Activated CD4-positive, alpha-beta memory T cell treated with anti-CD3 and anti-CD28 coated beads, Interleukin-2, amount 10 ng/mL, durations not matched to agents 7 days and 5 days (primary cell): Measurements from ENCODE around the gene KRT33A. TPM values are rescaled to one million over a fixed set of nuclear protein-coding genes. Genes with fewer than 3 reads are reported as not detected.
"Not testable (repeated sequence)": the region's sequence is repeated elsewhere in the genome, so short reads cannot be mapped to it uniquely, and the experiment has no call there.

Experiments used
- CTCF ChIA-PET: fragments of 350-600 bp; sonication (Branson Sonifier 250); formaldehyde crosslinking; loops from one replicate; lab custom pipeline; 2021; ENCODE audit warnings: antibody characterized with exemption, inconsistent platforms; lab: Charles Lee
- POLR2A ChIA-PET: fragments of 350-600 bp; sonication (Branson Sonifier 250); formaldehyde crosslinking; loops from one replicate; lab custom pipeline; 2021; ENCODE audit warnings: antibody characterized with exemption; lab: Charles Lee
- DNase-seq: peaks from one replicate; pipeline ENCODE4 v3.0.0-alpha.2; 2020
- H3K27ac Mint-ChIP-seq: one replicate; pipeline ENCODE4 v1.8.0; 2021; ENCODE audit warnings: mild to moderate bottlenecking, mixed read lengths
- H3K27me3 Mint-ChIP-seq: one replicate; pipeline ENCODE4 v1.8.0; 2021; ENCODE audit warnings: mixed read lengths
- H3K36me3 Mint-ChIP-seq: one replicate; pipeline ENCODE4 v1.8.0; 2021; ENCODE audit warnings: low read depth, mixed read lengths
- H3K4me1 Mint-ChIP-seq: one replicate; pipeline ENCODE4 v1.8.0; 2021; ENCODE audit warnings: mixed read lengths
- H3K4me3 Mint-ChIP-seq: one replicate; pipeline ENCODE4 v1.8.0; 2021; ENCODE audit warnings: mild to moderate bottlenecking, mixed read lengths
- H3K9me3 Mint-ChIP-seq: one replicate; pipeline ENCODE4 v1.8.0; 2021; ENCODE audit warnings: mixed read lengths
- total RNA-seq, 2 experiments: library from RNA; stranded (reverse); gene quantifications; one replicate each; pipeline ENCODE4 v1.2.3, GENCODE V29; 2021

KRT33A gene
- total RNA-seq, 2 experiments from 2014 or later: not detected

DNA sequence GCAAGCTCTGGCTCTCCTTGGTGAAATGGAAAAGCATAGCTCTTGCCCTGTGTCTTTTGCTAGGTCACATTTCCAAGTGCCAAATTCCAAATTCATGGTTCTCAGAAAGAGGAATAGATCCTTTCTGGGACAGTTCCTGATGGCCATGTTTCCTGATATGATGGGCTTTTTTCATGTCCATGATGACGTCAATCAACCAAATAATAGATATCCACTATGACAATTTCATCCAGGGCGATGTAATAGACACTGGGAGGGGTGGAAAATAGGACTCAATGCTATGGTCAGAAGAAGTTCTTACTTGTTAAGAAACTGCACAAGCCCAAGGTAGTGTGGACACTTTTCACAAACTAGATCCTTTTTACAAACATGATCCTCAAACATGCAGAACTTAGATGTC is 549 bp upstream of the KRT33A start:
- ChIA-PET POLR2A (no interaction called here), CTCF (no interaction called here)
- no peak overlapping the region for H3K4me3 Mint-ChIP-seq
- H3K27ac Mint-ChIP-seq: no peak overlapping the region
- no peaks in the 10 kb centered on the region for H3K4me1 Mint-ChIP-seq
- DNase-seq: no peak
- H3K27me3 Mint-ChIP-seq: peaks cover 3% of the 10 kb centered on the region
- H3K9me3 Mint-ChIP-seq: peaks cover under 1% of the 10 kb centered on the region
- peaks cover 3% of the 10 kb centered on the region for H3K36me3 Mint-ChIP-seq

GRCh38 chr17:41347869-41348760 is 2.5 kb downstream of the KRT33A start:
- ChIA-PET CTCF (interaction anchor here (0.5 to 1.1 kb wide), 3 partner anchors 26 to 201 kb away, joined by 3 to 4 read pairs (median 4); no protein-coding TSS in a partner anchor), POLR2A (no interaction called here)
- peaks cover 4% of the 10 kb centered on the region for H3K36me3 Mint-ChIP-seq
- H3K4me1 Mint-ChIP-seq: peaks cover 2% of the 10 kb centered on the region
- DNase-seq: no peak
- no peak overlapping the region for H3K4me3 Mint-ChIP-seq
- H3K27ac Mint-ChIP-seq: no peak overlapping the region
- peaks cover 7% of the 10 kb centered on the region for H3K9me3 Mint-ChIP-seq
- peaks cover 5% of the 10 kb centered on the region for H3K27me3 Mint-ChIP-seq

GRCh38 chr17:41346421-41346820 is 4.2 kb downstream of the KRT33A start:
- POLR2A ChIA-PET, H3K27ac Mint-ChIP-seq, H3K27me3 Mint-ChIP-seq, H3K4me3 Mint-ChIP-seq, DNase-seq: not testable (repeated sequence)
- peaks cover 15% of the 10 kb centered on the region for H3K4me1 Mint-ChIP-seq
- H3K36me3 Mint-ChIP-seq: peaks cover 11% of the 10 kb centered on the region
- H3K9me3 Mint-ChIP-seq: peaks cover 19% of the 10 kb centered on the region
- CTCF ChIA-PET: interaction anchor here (0.6 kb wide), 1 partner anchor 17 kb away, joined by 3 read pairs; no protein-coding TSS in a partner anchor

- H3K9me3 Mint-ChIP-seq: peaks cover 19% of the 10 kb centered on the region
- no peak overlapping the region for H3K4me3 Mint-ChIP-seq
- POLR2A ChIA-PET: no interaction called here
- CTCF ChIA-PET: no interaction called here
- peaks cover 19% of the 10 kb centered on the region for H3K4me1 Mint-ChIP-seq
- no peak for DNase-seq
- no peak overlapping the region for H3K27ac Mint-ChIP-seq
- peaks cover 7% of the 10 kb centered on the region for H3K27me3 Mint-ChIP-seq
- H3K36me3 Mint-ChIP-seq: peaks cover 13% of the 10 kb centered on the region
These were observed 4.6 kb downstream of the KRT33A start for GRCh38 chr17:41345992-41346391.

DNA sequence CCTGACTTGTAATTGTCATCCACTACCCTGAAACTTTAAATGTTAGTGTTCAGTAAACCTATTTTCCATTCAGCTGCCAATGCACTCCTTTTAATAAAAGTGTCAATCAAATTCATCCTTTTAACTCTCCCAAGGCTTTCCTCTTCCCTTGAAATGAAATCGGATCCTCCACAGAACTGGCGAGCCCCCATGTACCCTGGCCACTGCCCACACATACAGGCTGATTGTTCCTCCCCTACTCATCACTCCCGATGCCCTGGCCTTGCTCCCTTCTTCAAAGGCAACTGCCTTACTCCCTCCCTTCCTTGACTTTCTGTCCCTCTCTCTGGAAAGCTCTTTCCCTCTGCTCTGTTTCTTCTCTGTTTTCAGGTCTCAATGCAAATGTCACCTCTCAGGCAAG is 7.6 kb downstream of the KRT33A start:
- Mint-ChIP-seq H3K27ac (no peak overlapping the region), H3K4me1 (peaks cover 47% of the 10 kb centered on the region), H3K27me3 (peaks cover 15% of the 10 kb centered on the region), H3K36me3 (peaks cover 15% of the 10 kb centered on the region), H3K9me3 (peaks cover 19% of the 10 kb centered on the region), H3K4me3 (no peak overlapping the region)
- CTCF ChIA-PET: no interaction called here
- DNase-seq: no peak
- POLR2A ChIA-PET: no interaction called here

GRCh38 chr17:41340934-41341861 is 9.4 kb downstream of the KRT33A start:
- H3K9me3 Mint-ChIP-seq: peaks cover 19% of the 10 kb centered on the region
- peak overlapping the region; percentile 8 for H3K4me3 Mint-ChIP-seq
- peaks cover 18% of the 10 kb centered on the region for H3K27me3 Mint-ChIP-seq
- DNase-seq: peak; percentile 70
- H3K36me3 Mint-ChIP-seq: peaks cover 15% of the 10 kb centered on the region
- ChIA-PET CTCF (interaction anchor here (2.2 to 2.4 kb wide), 2 partner anchors 11 to 19 kb away, joined by 9 to 14 read pairs; no protein-coding TSS in a partner anchor), POLR2A (interaction anchor here (0.8 to 2.3 kb wide), 2 partner anchors 32 to 522 kb away, joined by 3 to 13 read pairs; partner anchors contain the start of gene KRTAP16-1)
- H3K4me1 Mint-ChIP-seq: peaks cover 49% of the 10 kb centered on the region
- peak overlapping the region; percentile 86 for H3K27ac Mint-ChIP-seq

DNA sequence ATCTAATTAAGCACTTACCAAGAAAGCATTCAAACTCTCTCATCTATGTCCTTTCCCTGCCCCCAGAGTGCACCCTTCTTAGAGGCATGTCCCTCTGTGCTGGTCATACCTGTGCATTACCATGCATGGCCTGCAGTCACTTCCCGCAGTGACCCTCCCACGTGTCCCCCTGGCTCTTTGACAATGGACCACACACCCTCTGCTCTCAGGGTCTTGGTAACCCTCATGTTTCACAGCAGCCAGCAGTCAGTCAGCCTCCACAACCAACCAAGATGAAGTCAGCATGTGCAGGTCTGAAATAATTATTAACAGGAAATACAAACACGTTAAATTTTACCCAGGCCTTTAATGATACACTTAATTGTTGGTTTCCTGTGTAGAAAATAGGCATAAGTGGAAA is 10.1 kb downstream of the KRT33A start:
- Mint-ChIP-seq H3K27me3 (peaks cover 18% of the 10 kb centered on the region), H3K27ac (peak overlapping the region; percentile 86), H3K9me3 (peaks cover 19% of the 10 kb centered on the region), H3K36me3 (peaks cover 15% of the 10 kb centered on the region), H3K4me3 (no peak overlapping the region), H3K4me1 (peaks cover 49% of the 10 kb centered on the region)
- DNase-seq: no peak
- POLR2A ChIA-PET: interaction anchor here (1.6 to 2.3 kb wide), 2 partner anchors 32 to 63 kb away, joined by 4 to 13 read pairs; partner anchors contain the start of gene KRTAP16-1
- CTCF ChIA-PET: interaction anchor here (2.2 to 2.4 kb wide), 2 partner anchors 11 to 18 kb away, joined by 9 to 14 read pairs; no protein-coding TSS in a partner anchor

GRCh38 chr17:41339571-41340172 is 11.0 kb downstream of the KRT33A start:
- Mint-ChIP-seq H3K36me3 (peaks cover 15% of the 10 kb centered on the region), H3K27me3 (peaks cover 18% of the 10 kb centered on the region), H3K9me3 (peaks cover 19% of the 10 kb centered on the region), H3K27ac (peak overlapping the region; percentile 86), H3K4me3 (no peak overlapping the region), H3K4me1 (peaks cover 52% of the 10 kb centered on the region)
- DNase-seq: no peak
- ChIA-PET POLR2A (interaction anchor here (1.6 kb wide), 2 partner anchors 31 to 64 kb away, joined by 4 to 5 read pairs; partner anchors contain the start of gene KRTAP16-1), CTCF (interaction anchor here (2.2 to 2.4 kb wide), 2 partner anchors 10 to 17 kb away, joined by 9 to 14 read pairs; no protein-coding TSS in a partner anchor)

DNA sequence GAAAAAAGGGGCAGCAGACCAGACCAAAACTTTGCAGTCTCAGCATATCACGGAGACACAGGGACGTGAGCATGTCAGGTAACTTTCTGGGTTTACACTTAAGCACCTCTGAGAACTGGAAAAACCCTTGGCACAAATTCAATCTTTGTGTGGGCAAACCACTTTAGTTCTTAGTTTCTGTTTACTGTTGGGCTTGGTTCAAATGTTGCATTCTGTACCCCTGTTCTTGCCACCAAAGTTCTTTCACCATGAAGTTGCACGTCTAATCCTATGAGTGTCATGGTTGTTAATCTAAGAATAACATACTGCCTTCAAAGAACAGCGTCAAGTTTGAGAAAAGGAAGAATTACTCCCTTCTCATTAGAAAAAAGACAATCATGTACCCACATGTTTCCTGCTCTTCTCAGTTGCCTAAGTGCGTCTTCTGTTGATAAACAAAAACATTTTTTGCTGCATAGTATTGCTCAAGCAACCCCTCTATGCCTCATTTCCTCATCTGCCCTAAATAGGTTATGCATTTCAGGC is 11.6 kb downstream of the KRT33A start:
- Mint-ChIP-seq H3K4me1 (peaks cover 53% of the 10 kb centered on the region), H3K36me3 (peaks cover 15% of the 10 kb centered on the region), H3K9me3 (peaks cover 19% of the 10 kb centered on the region), H3K4me3 (no peak overlapping the region), H3K27ac (peak overlapping the region; percentile 71), H3K27me3 (peaks cover 18% of the 10 kb centered on the region)
- ChIA-PET POLR2A (interaction anchor here (1.6 kb wide), 2 partner anchors 30 to 65 kb away, joined by 4 to 5 read pairs; partner anchors contain the start of gene KRTAP16-1), CTCF (interaction anchor here (0.7 to 2.4 kb wide), 3 partner anchors 9 to 210 kb away, joined by 3 to 9 read pairs (median 7); no protein-coding TSS in a partner anchor)
- DNase-seq: no peak

GRCh38 chr17:41335747-41336146 is 14.9 kb downstream of the KRT33A start:
- POLR2A ChIA-PET: no interaction called here
- Mint-ChIP-seq H3K9me3 (no peaks in the 10 kb centered on the region), H3K4me3 (no peak overlapping the region), H3K27me3 (peaks cover 8% of the 10 kb centered on the region), H3K27ac (no peak overlapping the region), H3K4me1 (peaks cover 31% of the 10 kb centered on the region), H3K36me3 (no peaks in the 10 kb centered on the region)
- DNase-seq: no peak
- CTCF ChIA-PET: no interaction called here

DNA sequence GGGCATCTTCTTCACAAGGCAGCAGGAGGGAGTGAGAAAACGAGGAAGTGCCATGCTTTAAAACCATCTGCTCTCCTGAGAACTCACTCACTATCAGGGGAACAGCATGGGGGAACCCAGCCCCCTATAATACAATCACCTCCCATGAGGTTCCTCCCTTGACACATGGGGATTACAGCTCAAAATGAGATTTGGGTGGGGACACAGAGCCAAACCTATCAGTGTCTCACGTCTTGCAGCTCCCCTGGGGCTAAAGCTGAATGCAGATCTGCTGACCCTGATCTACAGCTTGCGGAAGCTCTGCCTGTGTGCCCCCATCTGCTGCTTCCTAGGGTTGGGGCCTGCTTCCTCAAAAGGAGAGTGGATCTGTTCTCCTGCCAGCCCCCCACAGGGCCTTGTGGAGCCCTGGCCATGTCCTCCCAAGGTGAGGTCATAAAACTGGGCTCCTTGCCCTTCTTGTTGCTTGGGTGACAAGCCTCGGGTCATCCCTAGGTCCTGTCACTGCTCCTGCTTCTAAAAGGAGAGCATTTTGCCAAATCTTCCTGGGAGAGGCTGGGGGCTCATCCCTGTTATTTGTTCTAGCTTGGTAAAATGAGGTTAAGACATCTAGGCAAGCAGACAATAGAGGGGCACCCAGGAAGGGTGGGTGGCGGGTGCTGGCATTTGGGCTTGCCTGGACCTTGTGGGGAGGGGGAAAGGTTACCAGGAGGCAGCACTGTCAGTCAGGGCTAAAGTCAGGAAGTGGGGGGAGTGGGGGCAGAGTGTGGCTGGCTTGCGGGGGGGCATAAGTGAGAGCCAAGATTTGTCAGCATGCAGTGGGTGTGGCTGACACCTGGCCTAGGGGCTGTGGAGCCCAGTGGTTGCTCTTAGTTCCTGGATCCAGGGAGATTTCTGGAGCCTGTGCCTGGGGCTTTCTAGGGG is 16.0 kb downstream of the KRT33A start:
- Mint-ChIP-seq H3K4me1 (peaks cover 20% of the 10 kb centered on the region), H3K36me3 (no peaks in the 10 kb centered on the region), H3K27me3 (peaks cover 5% of the 10 kb centered on the region), H3K9me3 (no peaks in the 10 kb centered on the region), H3K27ac (no peak overlapping the region), H3K4me3 (no peak overlapping the region)
- CTCF ChIA-PET: interaction anchor here (0.6 to 1.5 kb wide), 2 partner anchors 12 to 172 kb away, joined by 3 to 5 read pairs; no protein-coding TSS in a partner anchor
- POLR2A ChIA-PET: no interaction called here
- no peak for DNase-seq
